ENCODE measurements around the gene TMEM52.
A peak's percentile ranks its signal among the peaks of the same experiment; 100 is the strongest.

TMEM52 gene

GRCh38 chr1:1928231-1929101 lies 9.4 kb upstream of the TMEM52 start:
- FAIRE-seq (no peak), DNase-seq (ENCODE audit: insufficient read length, low spot score) (no peak)

- FAIRE-seq (no peak), DNase-seq (ENCODE audit: insufficient read length, low spot score) (no peak)
Measured at GRCh38 chr1:1927751-1928150, 8.7 kb upstream of the TMEM52 start.

- no peak for DNase-seq (ENCODE audit: insufficient read length, low spot score)
Measured at GRCh38 chr1:1926886-1927660, 8.0 kb upstream of the TMEM52 start.

GRCh38 chr1:1926346-1926811 lies 7.3 kb upstream of the TMEM52 start:
- FAIRE-seq = no peak

More at GRCh38 chr1:1926886-1927660, 8.0 kb upstream of the TMEM52 start:
- FAIRE-seq = no peak

GRCh38 chr1:1925437-1926345 lies 6.6 kb upstream of the TMEM52 start:
- DNase-seq (ENCODE audit: insufficient read length, low spot score) (no peak), FAIRE-seq (no peak)

More at GRCh38 chr1:1926346-1926811, 7.3 kb upstream of the TMEM52 start:
- DNase-seq (ENCODE audit: insufficient read length, low spot score) = no peak

- FAIRE-seq = no peak
- no peak for DNase-seq (ENCODE audit: insufficient read length, low spot score)
Measured at GRCh38 chr1:1924849-1925248, 5.8 kb upstream of the TMEM52 start.

- DNase-seq (ENCODE audit: insufficient read length, low spot score) = no peak
- FAIRE-seq = no peak
Measured at GRCh38 chr1:1924386-1924785, 5.3 kb upstream of the TMEM52 start.

GRCh38 chr1:1922956-1923833 lies 4.1 kb upstream of the TMEM52 start:
- DNase-seq (ENCODE audit: insufficient read length, low spot score) (no peak), FAIRE-seq (no peak)

GRCh38 chr1:1922702-1922955 lies 3.5 kb upstream of the TMEM52 start:
- DNase-seq (ENCODE audit: insufficient read length, low spot score) (no peak), FAIRE-seq (no peak)

- DNase-seq (ENCODE audit: insufficient read length, low spot score) (no peak), FAIRE-seq (no peak)
Measured at GRCh38 chr1:1921901-1922701, 3.0 kb upstream of the TMEM52 start.

GRCh38 chr1:1921459-1921862 lies 2.4 kb upstream of the TMEM52 start:
- FAIRE-seq (no peak), DNase-seq (ENCODE audit: insufficient read length, low spot score) (no peak)

- DNase-seq (ENCODE audit: insufficient read length, low spot score) (no peak), FAIRE-seq (no peak)
Measured at GRCh38 chr1:1920608-1921458, 1.8 kb upstream of the TMEM52 start.

GRCh38 chr1:1920057-1920607 lies 1.1 kb upstream of the TMEM52 start:
- no peak for FAIRE-seq
- no peak for DNase-seq (ENCODE audit: insufficient read length, low spot score)

- FAIRE-seq (peak; percentile 96), DNase-seq (ENCODE audit: insufficient read length, low spot score) (peak; percentile 93)
Measured at GRCh38 chr1:1919304-1920056, 401 bp upstream of the TMEM52 start.

- no peak for FAIRE-seq
- DNase-seq (ENCODE audit: insufficient read length, low spot score) = no peak
Measured at GRCh38 chr1:1917995-1918900, 831 bp downstream of the TMEM52 start.

GRCh38 chr1:1917304-1917976 lies 1.6 kb downstream of the TMEM52 start:
- no peak for FAIRE-seq
- DNase-seq (ENCODE audit: insufficient read length, low spot score) = no peak

Measured in HTR-8/SVneo (cell line).